Measurements from ENCODE around the gene PLEKHA5.

The PLEKHA5 gene

GRCh38 chr12:19238540-19238939, 109.0 kb downstream of the PLEKHA5 start:
- TF ChIP-seq TOX (CRISPR knock-in tag; IDR thresholded peaks at IDR 0.05; ENCODE audit: borderline replicate concordance): no peak
- no peak for TF ChIP-seq ISL1 (CRISPR knock-in tag; IDR thresholded peaks at IDR 0.05)
- no peak for TF ChIP-seq POU6F1 (CRISPR knock-in tag; IDR thresholded peaks at IDR 0.05; ENCODE audit: borderline replicate concordance, low read depth)
- TF ChIP-seq BACH2 (CRISPR knock-in tag; IDR thresholded peaks at IDR 0.05; ENCODE audit: borderline replicate concordance): no peak

GRCh38 chr12:19239102-19239501, 109.6 kb downstream of the PLEKHA5 start:
- ATAC-seq: peak; percentile 16; the same call in 2 of the 3 replicates
- TF ChIP-seq ZFP30 (CRISPR knock-in tag; IDR thresholded peaks at IDR 0.05) (no peak), PPARA (CRISPR knock-in tag; IDR thresholded peaks at IDR 0.05; ENCODE audit: borderline replicate concordance) (no peak), OSR1 (CRISPR knock-in tag; IDR thresholded peaks at IDR 0.05) (no peak), ZFP3 (CRISPR knock-in tag; IDR thresholded peaks at IDR 0.05) (no peak), ISL1 (CRISPR knock-in tag; IDR thresholded peaks at IDR 0.05) (no peak), CSDC2 (CRISPR knock-in tag; IDR thresholded peaks at IDR 0.05) (no peak), CSRNP3 (CRISPR knock-in tag; IDR thresholded peaks at IDR 0.05) (no peak), TSHZ2 (CRISPR knock-in tag; IDR thresholded peaks at IDR 0.05) (no peak), ZNF70 (CRISPR knock-in tag; IDR thresholded peaks at IDR 0.05) (no peak), ZNF8 (CRISPR knock-in tag; IDR thresholded peaks at IDR 0.05) (no peak), ESRRG (CRISPR knock-in tag; IDR thresholded peaks at IDR 0.05) (no peak), RARB (CRISPR knock-in tag; IDR thresholded peaks at IDR 0.05) (no peak), TCF4 (CRISPR knock-in tag; IDR thresholded peaks at IDR 0.05; ENCODE audit: borderline replicate concordance) (no peak)

More at GRCh38 chr12:19238540-19238939, 109.0 kb downstream of the PLEKHA5 start:
- no peak for ATAC-seq

GRCh38 chr12:19239616-19240234, 110.2 kb downstream of the PLEKHA5 start:
- peak; percentile 78 for ATAC-seq
- TF ChIP-seq RARB (CRISPR knock-in tag; IDR thresholded peaks at IDR 0.05) (no peak), ESRRG (CRISPR knock-in tag; IDR thresholded peaks at IDR 0.05) (no peak), CSDC2 (CRISPR knock-in tag; IDR thresholded peaks at IDR 0.05) (no peak), PATZ1 (CRISPR knock-in tag; IDR thresholded peaks at IDR 0.05; ENCODE audit: borderline replicate concordance) (no peak), GLIS3 (CRISPR knock-in tag; IDR thresholded peaks at IDR 0.05) (no peak), TSHZ2 (CRISPR knock-in tag; IDR thresholded peaks at IDR 0.05) (no peak)

All from SK-N-SH treated with all-trans-retinoic acid at 6 μM for 48 hours (cell line).